H1 (cell line): Measurements from ENCODE around the gene MTFP1. TPM values are rescaled to one million over a fixed set of nuclear protein-coding genes. Genes with fewer than 3 reads are reported as not detected.

Source experiments
- CTCF ChIA-PET: fragments of 300-600 bp; sonication (Branson Sonifier 250); formaldehyde crosslinking; loops from one replicate; lab custom pipeline; 2021; ENCODE audit not compliant: partially characterized antibody; lab: Charles Lee
- POLR2A ChIA-PET: fragments of 300-600 bp; sonication (Branson Sonifier 250); formaldehyde crosslinking; loops from one replicate; lab custom pipeline; 2021; ENCODE audit warnings: inconsistent platforms; ENCODE audit not compliant: partially characterized antibody; lab: Charles Lee
- DNase-seq, 2 experiments: peaks; one replicate each; pipeline versions ENCODE4 v3.0.0 to v3.0.0-alpha.2; 2010 to 2022; ENCODE audit warnings: low spot score in 2 of 2, low read depth in 1 of 2, mixed read lengths in 1 of 2
- FAIRE-seq: peaks from 2 replicates; lab custom pipeline; 2011; peaks lifted over from hg19 to GRCh38; lab: Jason Lieb, UNC
- H2AFZ ChIP-seq: 2 replicates; pipeline ENCODE4 v1.8.1; 2012; ENCODE audit warnings: low read length, inconsistent platforms
- H2AK5ac ChIP-seq: 2 replicates; pipeline ENCODE4 v1.6.1; 2013; ENCODE audit warnings: low read depth, low read length
- H2BK120ac ChIP-seq: replicated peaks from 2 replicates; pipeline ENCODE3; 2013; ENCODE audit warnings: low read depth, low read length, inconsistent platforms
- H2BK12ac ChIP-seq: 2 replicates; pipeline ENCODE4 v1.6.1; 2013; ENCODE audit warnings: low read depth, low read length
- H2BK15ac ChIP-seq: 2 replicates; pipeline ENCODE4 v1.6.1; 2013; ENCODE audit warnings: low read length
- H2BK20ac ChIP-seq: 2 replicates; pipeline ENCODE4 v1.6.1; 2013; ENCODE audit warnings: low read length
- H2BK5ac ChIP-seq: 2 replicates; pipeline ENCODE4 v1.6.1; 2013; ENCODE audit warnings: low read depth, low read length
- H3K14ac ChIP-seq: 2 replicates; pipeline ENCODE4 v1.6.1; 2013; ENCODE audit warnings: inconsistent platforms; ENCODE audit not compliant: insufficient read length
- H3K18ac ChIP-seq: 2 replicates; pipeline ENCODE4 v1.6.1; 2013; ENCODE audit warnings: low read length; ENCODE audit errors: extremely low read depth
- H3K23ac ChIP-seq: 2 replicates; pipeline ENCODE4 v1.6.1; 2013; ENCODE audit warnings: inconsistent platforms; ENCODE audit not compliant: insufficient read length
- H3K23me2 ChIP-seq: 2 replicates; pipeline ENCODE4 v1.6.1; 2013; ENCODE audit warnings: low read depth, low read length
- H3K27ac ChIP-seq: 2 replicates; pipeline ENCODE4 v1.6.1; 2011; ENCODE audit warnings: low read depth, low read length, inconsistent platforms
- H3K27me3 ChIP-seq, 4 experiments: replicated peaks in 1 of 4; 1 replicate in 1 of 4; 2 replicates in 3 of 4; pipeline versions ENCODE4 v1.6.1 to v1.8.1; 2011 to 2013; ENCODE audit warnings: low read length in 3 of 4, mild to moderate bottlenecking in 3 of 4, inconsistent platforms in 2 of 4, mixed read lengths in 2 of 4, moderate library complexity in 1 of 4; ENCODE audit not compliant: control insufficient read depth in 3 of 4, insufficient read depth in 3 of 4; ENCODE audit errors: extremely low read depth in 1 of 4
- H3K36me3 ChIP-seq, 4 experiments: 2 replicates each; pipeline versions ENCODE4 v1.6.1 to v1.8.1; 2011 to 2013; ENCODE audit warnings: mild to moderate bottlenecking in 4 of 4, low read length in 3 of 4, moderate library complexity in 2 of 4, control low read depth in 1 of 4, inconsistent platforms in 1 of 4; ENCODE audit not compliant: insufficient read depth in 4 of 4, control insufficient read depth in 2 of 4
- H3K4ac ChIP-seq: replicated peaks from 2 replicates; pipeline ENCODE3; 2013; ENCODE audit warnings: low read length, low read depth, mixed read lengths, inconsistent platforms; ENCODE audit not compliant: insufficient read length
- H3K4me1 ChIP-seq, 4 experiments: replicated peaks in 1 of 4; 1 replicate in 1 of 4; 2 replicates in 3 of 4; pipeline versions ENCODE4 v1.6.1 to v1.8.1; 2011 to 2013; ENCODE audit warnings: low read length in 3 of 4, inconsistent platforms in 2 of 4, mixed read lengths in 1 of 4; ENCODE audit not compliant: insufficient read depth in 4 of 4, control insufficient read depth in 3 of 4
- H3K4me2 ChIP-seq, 2 experiments: 2 replicates each; pipeline versions ENCODE4 v1.6.1 to v1.8.1; 2011 to 2013; ENCODE audit warnings: low read depth in 2 of 2, low read length in 2 of 2, control low read depth in 1 of 2, inconsistent platforms in 1 of 2, mild to moderate bottlenecking in 1 of 2; ENCODE audit not compliant: insufficient read depth in 1 of 2
- H3K4me3 ChIP-seq, 4 experiments: fragments of 200-600, 300-600 bp in 1 of 4; sonication (generic), shearing (Covaris generic), sonication (Bioruptor Twin) in 1 of 4; 2 replicates each; pipeline versions ENCODE4 v1.5.1 to v1.8.1; 2011 to 2016; ENCODE audit warnings: low read length in 4 of 4, low read depth in 3 of 4, control low read depth in 2 of 4, inconsistent platforms in 2 of 4, mild to moderate bottlenecking in 2 of 4, mixed read lengths in 1 of 4, moderate library complexity in 1 of 4; ENCODE audit not compliant: insufficient read depth in 2 of 4; ENCODE audit errors: extremely low read depth in 1 of 4
- H3K56ac ChIP-seq: replicated peaks from 2 replicates; pipeline ENCODE3; 2013; ENCODE audit warnings: low read depth, mild to moderate bottlenecking, mixed read lengths, low read length, inconsistent platforms; ENCODE audit not compliant: insufficient read length
- H3K79me1 ChIP-seq: 2 replicates; pipeline ENCODE4 v1.6.1; 2013; ENCODE audit warnings: low read depth, low read length, control low read depth
- H3K79me2 ChIP-seq, 2 experiments: 2 replicates each; pipeline versions ENCODE4 v1.6.1 to v1.8.1; 2012 to 2013; ENCODE audit warnings: low read length in 2 of 2, mild to moderate bottlenecking in 2 of 2, inconsistent platforms in 1 of 2; ENCODE audit not compliant: insufficient read depth in 2 of 2, control insufficient read depth in 1 of 2
- H3K9ac ChIP-seq, 4 experiments: replicated peaks in 1 of 4; 1 replicate in 1 of 4; 2 replicates in 3 of 4; pipeline versions ENCODE4 v1.6.1 to v1.8.1; 2011 to 2013; ENCODE audit warnings: low read depth in 3 of 4, low read length in 3 of 4, control low read depth in 2 of 4, mild to moderate bottlenecking in 2 of 4, moderate library complexity in 2 of 4, inconsistent platforms in 1 of 4; ENCODE audit errors: extremely low read depth in 1 of 4
- H3K9me3 ChIP-seq, 2 experiments: 2 replicates each; pipeline versions ENCODE4 v1.6.1 to v1.8.1; 2012 to 2013; ENCODE audit warnings: mild to moderate bottlenecking in 2 of 2, moderate library complexity in 2 of 2, control low read depth in 1 of 2, inconsistent platforms in 1 of 2, low read depth in 1 of 2, low read length in 1 of 2, mixed read lengths in 1 of 2; ENCODE audit not compliant: insufficient read depth in 2 of 2
- H4K20me1 ChIP-seq, 2 experiments: replicated peaks in 1 of 2; 2 replicates each; pipeline versions ENCODE3 to v1.8.1; 2011 to 2013; ENCODE audit warnings: inconsistent platforms in 2 of 2, low read length in 2 of 2, mild to moderate bottlenecking in 1 of 2; ENCODE audit not compliant: insufficient read depth in 2 of 2, control insufficient read depth in 1 of 2
- H4K5ac ChIP-seq: 2 replicates; pipeline ENCODE4 v1.6.1; 2013; ENCODE audit warnings: low read length, low read depth, mixed read lengths, inconsistent platforms; ENCODE audit not compliant: insufficient read length
- H4K8ac ChIP-seq: 2 replicates; pipeline ENCODE4 v1.8.0; 2013; ENCODE audit warnings: mild to moderate bottlenecking, moderate library complexity, low read length, inconsistent platforms; ENCODE audit not compliant: insufficient read depth; ENCODE audit errors: extremely low read depth
- H4K91ac ChIP-seq: replicated peaks from 2 replicates; pipeline ENCODE3; 2013; ENCODE audit warnings: low read length, mixed read lengths, inconsistent platforms; ENCODE audit not compliant: insufficient read length
- CEBPB ChIP-seq: IDR thresholded peaks from 2 replicates; pipeline ENCODE4 v1.6.1; 2012; ENCODE audit warnings: low read depth, low read length
- EP300 ChIP-seq, 2 experiments: IDR thresholded peaks; 1 replicate in 1 of 2; 2 replicates in 1 of 2; pipeline ENCODE4 v1.6.1; 2011 to 2012; ENCODE audit warnings: low read depth in 2 of 2, low read length in 2 of 2, mild to moderate bottlenecking in 2 of 2, borderline replicate concordance in 1 of 2, inconsistent platforms in 1 of 2, moderate library complexity in 1 of 2
- JUND ChIP-seq: IDR thresholded peaks from 2 replicates; pipeline ENCODE4 v1.6.1; 2011; ENCODE audit warnings: mild to moderate bottlenecking, improper control_type of control experiment, low read length
- MAFK ChIP-seq: IDR thresholded peaks from 2 replicates; pipeline ENCODE4 v1.6.1; 2012; ENCODE audit warnings: low read depth, mild to moderate bottlenecking, improper control_type of control experiment, low read length
- PHF8 ChIP-seq: fragments of 200-600 bp; sonication (generic); conservative IDR thresholded peaks from 2 replicates; pipeline ENCODE4 v1.7.1; 2012; ENCODE audit warnings: low read depth, mild to moderate bottlenecking, inconsistent platforms, low read length, moderate library complexity
- SIX5 ChIP-seq: IDR thresholded peaks from 2 replicates; pipeline ENCODE4 v1.6.1; 2011; ENCODE audit warnings: mild to moderate bottlenecking, low read depth, low read length
- SRF ChIP-seq: IDR thresholded peaks from 2 replicates; pipeline ENCODE4 v1.6.1; 2011; ENCODE audit warnings: mild to moderate bottlenecking, low read depth, low read length, moderate library complexity
- YY1 ChIP-seq: IDR thresholded peaks from 2 replicates; pipeline ENCODE4 v1.6.1; 2011; ENCODE audit warnings: low read depth, mild to moderate bottlenecking, low read length
- WGBS, 2 experiments: shearing (Covaris generic) in 1 of 2; methylation state at CpG; one replicate each; pipeline versions ENCODE4 v1.1.6 to v1.1.7; 2013 to 2015; ENCODE audit warnings: low lambda C conversion rate in 2 of 2, mixed read lengths in 2 of 2, inconsistent platforms in 1 of 2, low coverage in 1 of 2, missing lambda C conversion rate in 1 of 2; ENCODE audit not compliant: insufficient replicate concordance in 2 of 2, insufficient coverage in 1 of 2, insufficient read length in 1 of 2; ENCODE audit errors: extremely low coverage in 1 of 2, missing lambda C conversion rate in 1 of 2; 5-methylcytosine and 5-hydroxymethylcytosine counted together
- polyA plus RNA-seq, 7 experiments: library from polyadenylated mRNA; depleted of rRNA in 3 of 7; stranded (reverse) in 5 of 7; unstranded in 2 of 7; fragments of >200 nt in 5 of 7; fragments of 200-250 nt in 2 of 7; gene quantifications; 1 replicate in 5 of 7; 2 replicates in 1 of 7; 4 replicates in 1 of 7; pipeline versions ENCODE4 v1.2.1 to v1.2.3, GENCODE V29; 2011 to 2013; ENCODE audit warnings: missing spikeins in 2 of 7, mixed read lengths in 2 of 7
- total RNA-seq: library from RNA; stranded (reverse); fragmentation: NEBNext Ultra II Directional; extraction: Animal tissue kit (Norgen Biotek cat#: 25700); gene quantifications from 2 replicates; pipeline ENCODE4 v1.2.1, GENCODE V29; 2021
- TF ChIP-seq, protein P1 (sequence below), 3 experiments: IDR thresholded peaks; 1 replicate in 2 of 3; 2 replicates in 1 of 3; pipeline versions ENCODE4 v1.5.1 to v1.6.1; 2011; ENCODE audit warnings: low read length in 3 of 3, mild to moderate bottlenecking in 3 of 3, inconsistent platforms in 2 of 3, low read depth in 1 of 3, moderate library complexity in 1 of 3; ENCODE audit not compliant: insufficient read depth in 1 of 3; ENCODE audit errors: control extremely low read depth in 1 of 3

MTFP1 gene
- total and polyA plus RNA-seq, 2 of the 8 experiments (the other 6 are each of a cell fraction or from before 2014, with no cell fraction given) = 59.8 to 98.8 TPM

DNA sequence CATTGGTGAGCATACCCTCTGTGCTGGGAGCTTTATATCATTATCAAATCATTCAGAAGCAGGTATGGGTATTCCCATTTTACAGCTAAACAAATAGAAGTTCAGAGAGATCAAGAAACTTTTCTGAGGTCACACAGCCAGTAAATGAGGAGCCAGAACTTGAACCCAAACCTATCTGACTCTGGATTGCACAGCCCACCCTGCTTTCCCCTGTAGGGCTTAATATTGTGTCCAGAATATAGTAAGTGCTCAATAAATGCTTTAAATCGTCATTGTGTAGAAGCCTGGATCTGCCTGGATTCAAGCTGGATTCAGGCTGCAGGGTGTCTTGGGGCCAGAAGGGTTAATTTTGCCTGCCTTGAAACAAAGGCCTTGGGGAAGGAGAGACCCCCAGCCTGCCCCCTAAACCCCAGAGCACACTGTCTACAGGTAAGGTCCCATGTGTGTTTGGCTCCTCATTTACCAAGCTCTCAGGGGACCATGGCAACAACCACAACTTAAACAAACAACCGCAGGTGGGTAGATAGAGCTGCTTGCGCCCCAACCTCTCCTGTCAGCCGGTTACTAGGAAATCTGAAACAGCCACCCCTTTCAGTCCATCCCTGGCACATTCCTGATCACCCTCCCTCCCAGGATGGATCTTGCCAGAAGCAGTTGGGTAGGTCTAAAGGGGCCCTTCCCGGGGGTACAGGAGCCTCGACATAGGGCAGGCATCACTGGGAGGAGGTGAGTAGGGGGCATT, 49.3 kb downstream of the MTFP1 start:
- Histone ChIP-seq H3K4me2 (no peak overlapping the region), H3K23ac (no peak overlapping the region), H3K79me2 (no peaks in the 10 kb centered on the region), H2BK12ac (no peak overlapping the region), H2BK20ac (no peak overlapping the region), H3K56ac (no peak overlapping the region), H2AFZ (no peak overlapping the region), H3K27me3 (no peaks in the 10 kb centered on the region; a peak in 1 of 7 replicates), H4K91ac (no peak overlapping the region), H3K4me1 (no peaks in the 10 kb centered on the region; a peak in 1 of 7 replicates), H3K23me2 (no peaks in the 10 kb centered on the region), H3K14ac (no peak overlapping the region), H3K4me3 (no peak overlapping the region), H3K36me3 (no peaks in the 10 kb centered on the region), H3K79me1 (no peaks in the 10 kb centered on the region), H3K9ac (no peak overlapping the region), H4K8ac (no peak overlapping the region; the same call in 1 of the 2 replicates), H2BK120ac (no peak overlapping the region), H3K18ac (no peak overlapping the region), H3K9me3 (no peaks in the 10 kb centered on the region), H3K27ac (no peak overlapping the region), H2AK5ac (no peak overlapping the region), H2BK15ac (no peak overlapping the region), H2BK5ac (no peak overlapping the region), H3K4ac (no peak overlapping the region), H4K20me1 (no peaks in the 10 kb centered on the region), H4K5ac (no peak overlapping the region)
- ChIA-PET POLR2A (interaction anchor here (0.9 to 1.4 kb wide), 2 partner anchors 9 to 30 kb away, joined by 3 to 5 read pairs; no protein-coding TSS in a partner anchor), CTCF (interaction anchor here (0.7 to 5.9 kb wide), 6 partner anchors 10 to 126 kb away, joined by 3 to 48 read pairs (median 3); no protein-coding TSS in a partner anchor)
- DNase-seq = no peak
- WGBS, 2 experiments = 85% methylated on average over 6 of the region's 6 CpGs; no CpG with 5 or more reads in 1 of the 2 experiments
- FAIRE-seq = no peak
- TF ChIP-seq YY1 (no peak), JUND (no peak), CEBPB (no peak), MAFK (no peak), PHF8 (no peak), EP300 (IDR thresholded peaks at IDR 0.05; ENCODE audit: borderline replicate concordance in 1 of 2, low read depth in 2 of 2, low read length in 2 of 2) (no peak), SRF (no peak), SIX5 (no peak)
- TF ChIP-seq, protein P1, sequence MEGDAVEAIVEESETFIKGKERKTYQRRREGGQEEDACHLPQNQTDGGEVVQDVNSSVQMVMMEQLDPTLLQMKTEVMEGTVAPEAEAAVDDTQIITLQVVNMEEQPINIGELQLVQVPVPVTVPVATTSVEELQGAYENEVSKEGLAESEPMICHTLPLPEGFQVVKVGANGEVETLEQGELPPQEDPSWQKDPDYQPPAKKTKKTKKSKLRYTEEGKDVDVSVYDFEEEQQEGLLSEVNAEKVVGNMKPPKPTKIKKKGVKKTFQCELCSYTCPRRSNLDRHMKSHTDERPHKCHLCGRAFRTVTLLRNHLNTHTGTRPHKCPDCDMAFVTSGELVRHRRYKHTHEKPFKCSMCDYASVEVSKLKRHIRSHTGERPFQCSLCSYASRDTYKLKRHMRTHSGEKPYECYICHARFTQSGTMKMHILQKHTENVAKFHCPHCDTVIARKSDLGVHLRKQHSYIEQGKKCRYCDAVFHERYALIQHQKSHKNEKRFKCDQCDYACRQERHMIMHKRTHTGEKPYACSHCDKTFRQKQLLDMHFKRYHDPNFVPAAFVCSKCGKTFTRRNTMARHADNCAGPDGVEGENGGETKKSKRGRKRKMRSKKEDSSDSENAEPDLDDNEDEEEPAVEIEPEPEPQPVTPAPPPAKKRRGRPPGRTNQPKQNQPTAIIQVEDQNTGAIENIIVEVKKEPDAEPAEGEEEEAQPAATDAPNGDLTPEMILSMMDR (IDR thresholded peaks at IDR 0.05; ENCODE audit: control extremely low read depth in 1 of 3, insufficient read depth in 1 of 3, low read depth in 1 of 3, low read length in 3 of 3) = no peak
